SU-DHL-6 (cell line): ENCODE results near the gene GXYLT2.

Experiments
- CTCF ChIP-seq: fragments of 200-600 bp; sonication (generic); IDR thresholded peaks from one replicate; pipeline ENCODE4 v1.5.1; 2017; ENCODE audit warnings: antibody characterized with exemption, mild to moderate bottlenecking, low read length, moderate library complexity; ENCODE audit not compliant: insufficient read depth, poor library complexity, severe bottlenecking
- EZH2phosphoT487 ChIP-seq: fragments of 200-600 bp; sonication (generic), shearing (Covaris generic); conservative IDR thresholded peaks from 2 replicates; pipeline ENCODE4 v1.6.1; 2018; ENCODE audit warnings: mild to moderate bottlenecking, antibody characterized with exemption, low read length, moderate library complexity, mixed read lengths

GRCh38 chr3:72949016-72949415, 61.2 kb downstream of the GXYLT2 start:
- TF ChIP-seq CTCF (no peak), EZH2phosphoT487 (no peak)
